HUES64 (cell line): ENCODE data around the gene SPIB.
A peak's percentile ranks its signal among the peaks of the same experiment; 100 is the strongest.
"Not testable (repeated sequence)": the region's sequence is repeated elsewhere in the genome, so short reads cannot be mapped to it uniquely, and the experiment has no call there.

Source experiments
- H3K27ac ChIP-seq: 2 replicates; pipeline ENCODE4 v1.7.0; 2013; ENCODE audit warnings: low read depth, low read length, inconsistent platforms
- H3K27me3 ChIP-seq: 2 replicates; pipeline ENCODE4 v1.6.1; 2013; ENCODE audit warnings: mild to moderate bottlenecking, low read length; ENCODE audit not compliant: insufficient read depth
- H3K36me3 ChIP-seq: 2 replicates; pipeline ENCODE4 v1.6.1; 2013; ENCODE audit warnings: mild to moderate bottlenecking, low read length; ENCODE audit not compliant: insufficient read depth
- H3K4me1 ChIP-seq: 2 replicates; pipeline ENCODE4 v1.6.1; 2013; ENCODE audit warnings: mild to moderate bottlenecking, low read length, moderate library complexity; ENCODE audit not compliant: insufficient read depth
- H3K4me3 ChIP-seq: 2 replicates; pipeline ENCODE4 v1.5.1; 2013; ENCODE audit warnings: mild to moderate bottlenecking, low read length, moderate library complexity
- H3K9ac ChIP-seq: 2 replicates; pipeline ENCODE4 v1.6.1; 2013; ENCODE audit warnings: mild to moderate bottlenecking, low read depth, low read length
- H3K9me3 ChIP-seq: 2 replicates; pipeline ENCODE4 v1.6.1; 2013; ENCODE audit warnings: low read depth, low read length; ENCODE audit not compliant: insufficient read depth
- WGBS: fragments of 150-250, 120-280 bp; methylation state at CpG from one replicate; pipeline ENCODE4 v1.1.7; 2013; ENCODE audit warnings: missing lambda C conversion rate; 5-methylcytosine and 5-hydroxymethylcytosine counted together

Gene SPIB

GRCh38 chr19:50381881-50382729, 36.6 kb upstream of the SPIB start:
- peaks cover 8% of the 10 kb centered on the region; the same call in 1 of the 2 replicates for H3K4me1 ChIP-seq
- H3K36me3 ChIP-seq, result peaks cover 62% of the 10 kb centered on the region
- H3K9me3 ChIP-seq, result no peaks in the 10 kb centered on the region
- no peaks in the 10 kb centered on the region for H3K27me3 ChIP-seq
- WGBS, result 95% methylated on average over 58 of the region's 58 CpGs
- H3K9ac ChIP-seq, result no peak overlapping the region
- no peak overlapping the region for H3K4me3 ChIP-seq
- H3K27ac ChIP-seq, result no peak overlapping the region

GRCh38 chr19:50383001-50383851, 35.5 kb upstream of the SPIB start:
- peaks cover 8% of the 10 kb centered on the region; the same call in 1 of the 2 replicates for H3K4me1 ChIP-seq
- no peaks in the 10 kb centered on the region for H3K27me3 ChIP-seq
- H3K27ac ChIP-seq, result 0 out of 2 replicates have a peak overlapping the region, but pooled peaks have one; percentile 8
- peak overlapping the region; percentile 96 for H3K4me3 ChIP-seq
- 52% methylated on average over 21 of the region's 21 CpGs for whole genome bisulfite sequencing
- no peaks in the 10 kb centered on the region for H3K9me3 ChIP-seq
- H3K36me3 ChIP-seq, result peaks cover 64% of the 10 kb centered on the region
- H3K9ac ChIP-seq, result peak overlapping the region; percentile 73

- H3K9me3 ChIP-seq, result no peaks in the 10 kb centered on the region
- H3K27me3 ChIP-seq, result no peaks in the 10 kb centered on the region
- H3K9ac ChIP-seq, result peak within 1 kb of the TSS; percentile 93
- H3K4me1 ChIP-seq, result peaks cover 8% of the 10 kb centered on the region; the same call in 1 of the 2 replicates
- peak within 1 kb of the TSS; percentile 92 for H3K27ac ChIP-seq
- under 1% methylated on average over 78 of the region's 78 CpGs for WGBS
- H3K4me3 ChIP-seq, result peak within 1 kb of the TSS; percentile 96
- H3K36me3 ChIP-seq, result peaks cover 62% of the 10 kb centered on the region
Observed at GRCh38 chr19:50383852-50384684, 34.7 kb upstream of the SPIB start, which contains the start of gene POLD1. Gene POLD1, plus strand, starts transcription at chr19:50384347. Its CDS starts 14,505 bp downstream, at chr19:50398852.

GRCh38 chr19:50384685-50385535, 33.8 kb upstream of the SPIB start:
- H3K9me3 ChIP-seq, result no peaks in the 10 kb centered on the region

GRCh38 chr19:50387176-50387867, 31.4 kb upstream of the SPIB start:
- Histone ChIP-seq H3K9me3 (0 out of 2 replicates have a peak, but pooled peaks cover 4% of the 10 kb centered on the region), H3K36me3 (peaks cover 45% of the 10 kb centered on the region), H3K27me3 (no peaks in the 10 kb centered on the region), H3K27ac (no peak overlapping the region), H3K9ac (no peak overlapping the region), H3K4me1 (peaks cover 8% of the 10 kb centered on the region; the same call in 1 of the 2 replicates), H3K4me3 (no peak overlapping the region)
- 95% methylated on average over 20 of the region's 21 CpGs for WGBS

More at GRCh38 chr19:50384685-50385535, 33.8 kb upstream of the SPIB start:
- Histone ChIP-seq H3K27ac (peak overlapping the region; percentile 92), H3K27me3 (no peaks in the 10 kb centered on the region), H3K4me1 (peaks cover 8% of the 10 kb centered on the region; the same call in 1 of the 2 replicates), H3K4me3 (peak overlapping the region; percentile 96), H3K36me3 (peaks cover 58% of the 10 kb centered on the region), H3K9ac (peak overlapping the region; percentile 93)
- WGBS, result 20% methylated on average over 26 of the region's 26 CpGs

GRCh38 chr19:50387868-50388245, 30.9 kb upstream of the SPIB start:
- peaks cover 47% of the 10 kb centered on the region for H3K36me3 ChIP-seq
- no peak overlapping the region for H3K9ac ChIP-seq
- H3K9me3 ChIP-seq, result peaks cover 8% of the 10 kb centered on the region; the same call in 1 of the 2 replicates
- WGBS, result 95% methylated on average over 8 of the region's 8 CpGs
- no peak overlapping the region for H3K27ac ChIP-seq
- no peak overlapping the region for H3K4me3 ChIP-seq
- no peaks in the 10 kb centered on the region for H3K27me3 ChIP-seq
- peaks cover 8% of the 10 kb centered on the region; the same call in 1 of the 2 replicates for H3K4me1 ChIP-seq

- H3K9me3 ChIP-seq, H3K4me3 ChIP-seq: not testable (repeated sequence)
Observed at GRCh38 chr19:50390295-50390694, 28.4 kb upstream of the SPIB start.

GRCh38 chr19:50390952-50391351, 27.8 kb upstream of the SPIB start:
- H3K36me3 ChIP-seq, result peaks cover 49% of the 10 kb centered on the region
- WGBS, result 96% methylated on average over 19 of the region's 23 CpGs
- H3K9ac ChIP-seq, H3K4me1 ChIP-seq, H3K9me3 ChIP-seq, H3K27me3 ChIP-seq, H3K27ac ChIP-seq, H3K4me3 ChIP-seq: not testable (repeated sequence)

More at GRCh38 chr19:50390295-50390694, 28.4 kb upstream of the SPIB start:
- H3K27ac ChIP-seq, H3K4me1 ChIP-seq, H3K9ac ChIP-seq, H3K27me3 ChIP-seq: not testable (repeated sequence)
- 98% methylated on average over 3 of the region's 3 CpGs for WGBS
- H3K36me3 ChIP-seq, result peaks cover 52% of the 10 kb centered on the region

- Histone ChIP-seq H3K27ac (no peak overlapping the region), H3K4me1 (no peaks in the 10 kb centered on the region), H3K4me3 (no peak overlapping the region), H3K9ac (no peak overlapping the region), H3K27me3 (no peaks in the 10 kb centered on the region), H3K9me3 (peaks cover 8% of the 10 kb centered on the region; the same call in 1 of the 2 replicates), H3K36me3 (peaks cover 35% of the 10 kb centered on the region)
- 82% methylated on average over 3 of the region's 5 CpGs for WGBS
Observed at GRCh38 chr19:50392759-50393158, 26.0 kb upstream of the SPIB start.
